Suprapubic skin (tissue), 4 donors: ENCODE results near the gene SOX21. TPM values are rescaled to one million over a fixed set of nuclear protein-coding genes. Genes with fewer than 3 reads are reported as not detected.

Source experiments
- DNase-seq, 2 donors: peaks; one replicate each; pipeline ENCODE4 v3.0.0-alpha.2; 2019; ENCODE audit warnings: low spot score in 2 of 2
- H3K27ac ChIP-seq: fragments of 200-600 bp; sonication (generic); one replicate; pipeline ENCODE4 v1.5.1; 2019
- H3K27me3 ChIP-seq: fragments of 200-600 bp; sonication (generic); one replicate; pipeline ENCODE4 v1.5.1; 2019
- H3K36me3 ChIP-seq: fragments of 200-600 bp; sonication (generic); one replicate; pipeline ENCODE4 v1.5.1; 2019
- H3K4me1 ChIP-seq: fragments of 200-600 bp; sonication (generic); one replicate; pipeline ENCODE4 v1.5.1; 2019
- H3K4me3 ChIP-seq: fragments of 200-600 bp; sonication (generic); one replicate; pipeline ENCODE4 v1.5.1; 2019; ENCODE audit warnings: mild to moderate bottlenecking
- H3K9me3 ChIP-seq: fragments of 200-600 bp; sonication (generic); one replicate; pipeline ENCODE4 v1.5.1; 2019
- EP300 ChIP-seq: sonication (generic); formaldehyde crosslinking; IDR thresholded peaks from one replicate; pipeline ENCODE4 v1.6.1; 2017; ENCODE audit warnings: antibody characterized with exemption
- POLR2A ChIP-seq, 2 donors: fragments of 450-650 bp; IDR thresholded peaks; one replicate each; pipeline ENCODE4 v1.6.1; 2017; ENCODE audit warnings: antibody characterized with exemption in 2 of 2, mild to moderate bottlenecking in 2 of 2, moderate library complexity in 2 of 2
- POLR2AphosphoS5 ChIP-seq, 3 donors: sonication (generic); formaldehyde crosslinking; IDR thresholded peaks; one replicate each; pipeline ENCODE4 v1.6.1; 2017; ENCODE audit warnings: antibody characterized with exemption in 3 of 3
- WGBS: methylation state at CpG from one replicate; pipeline ENCODE4 v1.1.5; 2018; 5-methylcytosine and 5-hydroxymethylcytosine counted together
- total RNA-seq, 4 donors: library from RNA; depleted of rRNA; stranded (reverse); fragments of >200 nt; gene quantifications; one replicate each; pipeline ENCODE4 v1.1.0, GENCODE V29; 2016
- TF ChIP-seq, protein P1 (sequence below), 2 donors: fragments of 200-600 bp in 1 of 2; fragments of 450-650 bp in 1 of 2; sonication (generic) in 1 of 2; IDR thresholded peaks; one replicate each; pipeline ENCODE4 v1.5.1; 2016 to 2019; ENCODE audit warnings: antibody characterized with exemption in 2 of 2, mild to moderate bottlenecking in 1 of 2, moderate library complexity in 1 of 2

Gene SOX21
- total RNA-seq, 4 donors from 2014 or later, result 9.8 to 25.1 (median 17.3) TPM

DNA sequence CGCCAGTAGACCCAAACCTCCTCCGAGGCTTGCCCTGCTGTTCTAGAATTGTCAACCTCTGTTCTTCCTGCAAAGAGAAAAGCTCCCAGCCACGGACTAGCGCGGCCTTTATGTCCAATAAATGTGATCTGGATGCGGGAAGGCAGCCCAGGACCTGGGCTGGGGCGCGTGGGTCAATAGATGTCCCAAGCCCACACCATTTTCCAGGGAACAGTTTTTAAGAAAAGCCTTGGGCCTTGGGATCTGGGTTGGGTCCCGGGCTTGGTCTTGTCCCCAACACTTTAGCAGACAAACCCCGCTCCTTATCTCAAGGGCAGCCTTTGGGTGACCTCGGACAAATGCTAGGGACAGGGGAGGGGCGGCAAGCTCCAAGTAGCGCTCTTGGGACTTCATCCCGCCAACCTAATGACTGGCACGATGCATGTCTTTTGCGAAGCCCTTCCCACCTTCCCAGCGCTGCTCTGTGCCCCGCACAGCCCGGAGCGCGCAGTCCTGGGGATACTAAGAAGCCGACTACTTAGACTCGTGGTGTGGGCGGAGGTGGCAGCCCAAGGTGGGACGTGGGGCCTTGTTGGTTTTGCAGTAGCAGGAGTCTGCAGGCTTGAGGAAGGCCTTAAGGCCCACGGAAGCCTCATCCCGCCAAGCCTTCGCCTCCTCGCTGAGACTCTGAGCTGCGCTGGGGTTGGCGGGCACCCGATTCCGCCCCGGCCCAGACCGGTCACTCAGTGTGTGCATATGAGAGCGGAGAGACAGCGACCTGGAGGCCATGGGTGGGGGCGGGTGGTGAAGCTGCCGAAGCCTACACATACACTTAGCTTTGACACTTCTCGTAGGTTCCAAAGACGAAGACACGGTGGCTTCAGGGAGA, 10.8 kb downstream of the SOX21 start:
- H3K4me1 ChIP-seq, result peaks cover 5% of the 10 kb centered on the region
- no peak overlapping the region for H3K27ac ChIP-seq
- H3K27me3 ChIP-seq, result peaks cover 90% of the 10 kb centered on the region
- TF ChIP-seq POLR2AphosphoS5 (IDR thresholded peaks at IDR 0.05), result no peak
- no peak for TF ChIP-seq POLR2A (IDR thresholded peaks at IDR 0.05)
- TF ChIP-seq, protein P1, sequence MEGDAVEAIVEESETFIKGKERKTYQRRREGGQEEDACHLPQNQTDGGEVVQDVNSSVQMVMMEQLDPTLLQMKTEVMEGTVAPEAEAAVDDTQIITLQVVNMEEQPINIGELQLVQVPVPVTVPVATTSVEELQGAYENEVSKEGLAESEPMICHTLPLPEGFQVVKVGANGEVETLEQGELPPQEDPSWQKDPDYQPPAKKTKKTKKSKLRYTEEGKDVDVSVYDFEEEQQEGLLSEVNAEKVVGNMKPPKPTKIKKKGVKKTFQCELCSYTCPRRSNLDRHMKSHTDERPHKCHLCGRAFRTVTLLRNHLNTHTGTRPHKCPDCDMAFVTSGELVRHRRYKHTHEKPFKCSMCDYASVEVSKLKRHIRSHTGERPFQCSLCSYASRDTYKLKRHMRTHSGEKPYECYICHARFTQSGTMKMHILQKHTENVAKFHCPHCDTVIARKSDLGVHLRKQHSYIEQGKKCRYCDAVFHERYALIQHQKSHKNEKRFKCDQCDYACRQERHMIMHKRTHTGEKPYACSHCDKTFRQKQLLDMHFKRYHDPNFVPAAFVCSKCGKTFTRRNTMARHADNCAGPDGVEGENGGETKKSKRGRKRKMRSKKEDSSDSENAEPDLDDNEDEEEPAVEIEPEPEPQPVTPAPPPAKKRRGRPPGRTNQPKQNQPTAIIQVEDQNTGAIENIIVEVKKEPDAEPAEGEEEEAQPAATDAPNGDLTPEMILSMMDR (IDR thresholded peaks at IDR 0.05), result no peak
- no peak for TF ChIP-seq EP300
- no peak overlapping the region for H3K4me3 ChIP-seq
- H3K36me3 ChIP-seq, result no peaks in the 10 kb centered on the region
- DNase-seq, result no peak
- H3K9me3 ChIP-seq, result no peaks in the 10 kb centered on the region
- WGBS, result 74% methylated on average over 13 of the region's 42 CpGs

DNA sequence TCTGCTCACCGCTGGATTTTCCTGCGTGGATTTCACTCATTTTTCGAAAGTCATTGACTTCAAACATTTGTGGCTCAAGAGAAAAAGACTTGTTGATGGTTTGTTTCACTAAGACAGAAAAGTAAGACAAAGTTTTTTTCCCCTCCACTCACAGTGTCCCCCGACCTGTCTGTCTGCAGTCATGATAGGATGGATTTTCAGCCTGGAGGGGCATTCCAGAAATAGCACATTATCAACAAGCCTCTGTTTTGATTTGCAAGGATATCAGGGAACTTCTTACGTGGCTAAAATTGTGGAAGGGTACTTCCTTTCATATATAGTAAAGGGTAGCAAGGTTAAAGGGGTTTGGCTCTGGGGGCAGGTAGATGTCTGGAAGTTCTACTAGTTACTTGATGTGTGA, 11.8 kb downstream of the SOX21 start:
- H3K36me3 ChIP-seq, result no peaks in the 10 kb centered on the region

DNA sequence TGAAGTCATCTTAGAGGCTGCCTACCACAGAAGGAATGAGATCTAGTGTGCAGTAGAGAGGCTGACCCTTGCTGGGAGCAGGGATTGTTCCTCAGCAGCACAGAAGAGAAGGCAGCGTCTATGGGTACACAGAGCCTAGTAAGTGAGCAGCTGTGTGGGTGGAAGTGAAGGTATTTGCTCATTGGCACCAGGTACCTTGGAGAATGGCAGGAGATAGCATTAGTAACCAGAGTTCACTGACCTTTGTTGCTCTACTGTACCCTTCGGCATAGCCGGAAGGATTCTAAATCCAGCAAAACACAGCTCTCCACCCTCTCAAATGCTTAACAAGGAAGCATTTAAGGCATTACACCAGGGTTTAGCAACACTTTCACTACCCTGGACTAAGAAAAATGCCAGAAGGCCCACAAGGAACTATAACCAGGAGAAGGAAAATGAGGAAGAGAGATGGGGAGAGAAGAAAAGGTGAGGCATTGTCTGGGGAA, 12.3 kb downstream of the SOX21 start:
- peaks cover 75% of the 10 kb centered on the region for H3K27me3 ChIP-seq
- peaks cover 5% of the 10 kb centered on the region for H3K4me1 ChIP-seq

More for the DNA sequence above, 11.8 kb downstream of the SOX21 start:
- no peak for TF ChIP-seq EP300
- TF ChIP-seq POLR2AphosphoS5 (IDR thresholded peaks at IDR 0.05), result no peak
- TF ChIP-seq POLR2A (IDR thresholded peaks at IDR 0.05), result no peak
- TF ChIP-seq, protein P1 (IDR thresholded peaks at IDR 0.05), result no peak
- no peak for DNase-seq
- no peak overlapping the region for H3K27ac ChIP-seq
- H3K9me3 ChIP-seq, result no peaks in the 10 kb centered on the region
- H3K27me3 ChIP-seq, result peaks cover 80% of the 10 kb centered on the region
- H3K4me3 ChIP-seq, result no peak overlapping the region
- peaks cover 5% of the 10 kb centered on the region for H3K4me1 ChIP-seq
- 83% methylated on average over 5 of the region's 5 CpGs for WGBS

DNA sequence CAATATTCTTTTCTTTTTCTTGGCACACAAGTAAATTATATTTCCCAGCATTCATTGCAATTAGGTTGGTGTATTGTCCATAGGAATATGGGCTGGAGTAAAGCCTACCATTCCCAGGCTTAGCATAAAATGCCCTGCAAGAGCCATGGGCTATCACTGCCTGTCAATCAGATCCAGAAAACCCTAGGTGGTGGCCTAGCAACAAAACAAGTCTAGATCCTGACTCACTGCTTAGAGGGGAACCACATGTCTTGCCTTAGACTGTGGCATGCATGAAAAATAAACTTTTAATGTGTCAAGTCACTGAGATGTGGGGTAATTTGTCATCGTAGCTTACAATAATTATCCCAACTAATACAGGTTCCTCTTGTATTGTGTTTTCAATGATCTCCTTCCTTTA, 16.2 kb downstream of the SOX21 start:
- no peak for TF ChIP-seq POLR2A (IDR thresholded peaks at IDR 0.05)
- no peak for TF ChIP-seq POLR2AphosphoS5 (IDR thresholded peaks at IDR 0.05)
- TF ChIP-seq, protein P1 (IDR thresholded peaks at IDR 0.05), result no peak
- Histone ChIP-seq H3K4me3 (no peak overlapping the region), H3K4me1 (no peaks in the 10 kb centered on the region), H3K27ac (no peak overlapping the region), H3K27me3 (peaks cover 39% of the 10 kb centered on the region), H3K36me3 (no peaks in the 10 kb centered on the region), H3K9me3 (no peaks in the 10 kb centered on the region)
- 100% methylated on average over 1 of the region's 1 CpG for WGBS
- DNase-seq, result no peak

More for the DNA sequence above, 12.3 kb downstream of the SOX21 start:
- 87% methylated on average over 3 of the region's 3 CpGs for WGBS
- no peaks in the 10 kb centered on the region for H3K9me3 ChIP-seq
- TF ChIP-seq POLR2A (IDR thresholded peaks at IDR 0.05) (no peak), POLR2AphosphoS5 (IDR thresholded peaks at IDR 0.05) (no peak), EP300 (no peak)
- TF ChIP-seq, protein P1 (IDR thresholded peaks at IDR 0.05), result no peak
- no peak overlapping the region for H3K4me3 ChIP-seq
- no peak overlapping the region for H3K27ac ChIP-seq
- no peaks in the 10 kb centered on the region for H3K36me3 ChIP-seq
- no peak for DNase-seq

DNA sequence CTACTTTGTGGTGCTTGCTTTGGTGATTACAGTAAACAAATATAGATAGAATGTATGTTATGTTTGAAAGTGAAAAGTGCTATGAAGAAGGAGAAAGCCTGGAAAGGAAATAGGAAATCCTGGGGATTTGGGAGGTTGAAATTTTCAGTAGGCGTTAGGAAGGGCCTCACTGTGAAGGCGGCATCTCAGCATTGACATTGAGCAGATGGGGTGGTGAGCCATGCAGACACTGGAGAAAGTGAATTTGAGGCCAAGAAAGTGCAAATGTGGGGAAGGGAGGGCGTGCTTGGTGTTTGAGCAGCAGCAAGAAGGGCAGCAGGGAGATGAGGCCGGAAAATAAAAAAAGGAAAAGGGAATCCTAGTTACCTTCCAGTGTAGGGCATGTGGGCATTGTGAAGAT, 20.3 kb downstream of the SOX21 start:
- TF ChIP-seq EP300, result no peak
- TF ChIP-seq POLR2A (IDR thresholded peaks at IDR 0.05), result no peak
- TF ChIP-seq POLR2AphosphoS5 (IDR thresholded peaks at IDR 0.05), result no peak
- TF ChIP-seq, protein P1 (IDR thresholded peaks at IDR 0.05), result no peak
- 78% methylated on average over 4 of the region's 4 CpGs for WGBS

More for the DNA sequence above, 20.3 kb downstream of the SOX21 start:
- Histone ChIP-seq H3K4me1 (no peaks in the 10 kb centered on the region), H3K27me3 (peaks cover 8% of the 10 kb centered on the region), H3K36me3 (no peaks in the 10 kb centered on the region), H3K9me3 (no peaks in the 10 kb centered on the region), H3K4me3 (no peak overlapping the region), H3K27ac (no peak overlapping the region)
- no peak for DNase-seq
